ENCODE measurements around the gene TSR3.

Gene TSR3

DNA sequence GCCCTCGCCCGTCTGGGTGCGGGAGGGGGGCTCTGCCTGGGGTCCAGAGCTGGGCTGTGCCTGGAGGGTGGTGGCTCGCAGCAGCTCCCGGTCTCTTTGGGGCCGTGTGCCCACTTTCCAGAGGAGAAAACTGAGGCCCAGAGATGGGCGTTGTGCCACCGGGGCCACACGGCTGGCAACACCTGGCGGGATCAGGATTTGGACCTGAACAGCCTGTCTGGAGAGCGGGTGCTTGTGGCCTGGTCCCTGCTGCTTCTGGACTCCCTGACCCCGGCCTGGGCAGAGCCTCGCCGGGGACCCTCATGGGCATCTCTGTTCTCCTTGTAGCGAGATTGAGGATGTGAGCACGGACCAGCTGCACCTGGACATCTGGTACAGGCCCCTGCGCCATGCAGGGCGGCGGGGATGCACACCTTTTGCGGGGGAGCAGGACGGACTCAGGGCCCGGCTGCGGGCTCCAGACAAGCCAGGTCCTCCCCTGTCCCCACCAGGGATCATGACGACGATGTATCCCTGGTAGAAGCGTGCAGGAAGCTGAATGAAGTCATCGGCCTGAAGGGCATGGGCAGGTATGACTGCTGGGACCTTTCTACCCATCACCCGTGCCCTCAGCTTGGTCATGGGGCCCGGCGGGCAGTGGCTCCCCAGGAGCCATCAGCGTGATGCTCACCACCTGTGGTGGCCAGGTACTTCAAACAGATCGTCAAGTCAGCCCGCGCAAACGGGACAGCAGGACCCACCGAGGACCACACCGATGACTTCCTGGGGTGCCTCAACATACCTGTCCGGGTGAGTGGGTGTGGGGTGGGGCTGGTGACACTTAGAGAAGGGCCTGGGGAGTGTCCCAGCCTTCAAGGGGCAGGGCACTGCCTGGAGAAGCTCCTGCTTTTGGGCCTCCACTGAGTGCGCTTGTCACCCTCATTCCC, 9.9 kb downstream of the TSR3 start:
- TF ChIP-seq CTCF (conservative IDR thresholded peaks at IDR 0.05; ENCODE audit: low read length): no peak
- no peak overlapping the region for H3K4me3 ChIP-seq (ENCODE audit: low read length)
- DNase-seq (ENCODE audit: low read depth): no peak

DNA sequence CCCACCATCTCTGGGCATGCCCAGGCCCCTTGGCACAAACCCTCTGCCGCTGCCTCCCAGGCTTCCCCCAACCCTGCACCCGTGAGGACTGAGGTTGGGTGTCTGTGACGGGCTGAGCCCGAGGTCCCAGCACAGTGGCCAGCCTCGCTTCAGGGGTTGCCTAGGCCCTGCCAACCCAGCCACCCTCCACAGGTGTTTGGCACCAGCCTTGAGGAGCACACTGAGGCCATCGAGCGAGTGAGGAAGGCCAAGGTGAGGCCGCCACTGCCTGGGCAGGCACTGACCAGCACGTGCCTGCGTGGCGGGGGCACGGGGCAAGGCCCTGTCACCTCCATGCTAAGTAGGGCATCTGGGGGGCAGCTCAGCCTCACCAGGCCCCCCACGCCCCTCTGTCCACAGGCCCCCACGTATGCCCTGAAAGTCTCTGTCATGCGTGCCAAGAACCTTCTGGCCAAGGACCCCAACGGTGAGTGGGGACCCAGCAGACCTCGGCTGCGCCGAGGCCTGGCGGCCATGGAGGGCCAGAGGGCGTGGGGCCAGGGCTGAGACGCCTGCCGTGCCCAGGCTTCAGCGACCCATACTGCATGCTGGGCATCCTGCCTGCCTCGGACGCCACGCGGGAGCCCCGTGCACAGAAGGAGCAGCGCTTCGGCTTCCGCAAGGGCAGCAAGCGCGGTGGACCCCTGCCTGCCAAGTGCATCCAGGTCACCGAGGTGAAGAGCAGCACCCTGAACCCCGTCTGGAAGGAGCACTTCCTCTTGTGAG, 10.8 kb downstream of the TSR3 start:
- DNase-seq (ENCODE audit: low read depth): no peak
- no peak overlapping the region for H3K4me3 ChIP-seq (ENCODE audit: low read length)
- TF ChIP-seq CTCF (conservative IDR thresholded peaks at IDR 0.05; ENCODE audit: low read length): no peak

DNA sequence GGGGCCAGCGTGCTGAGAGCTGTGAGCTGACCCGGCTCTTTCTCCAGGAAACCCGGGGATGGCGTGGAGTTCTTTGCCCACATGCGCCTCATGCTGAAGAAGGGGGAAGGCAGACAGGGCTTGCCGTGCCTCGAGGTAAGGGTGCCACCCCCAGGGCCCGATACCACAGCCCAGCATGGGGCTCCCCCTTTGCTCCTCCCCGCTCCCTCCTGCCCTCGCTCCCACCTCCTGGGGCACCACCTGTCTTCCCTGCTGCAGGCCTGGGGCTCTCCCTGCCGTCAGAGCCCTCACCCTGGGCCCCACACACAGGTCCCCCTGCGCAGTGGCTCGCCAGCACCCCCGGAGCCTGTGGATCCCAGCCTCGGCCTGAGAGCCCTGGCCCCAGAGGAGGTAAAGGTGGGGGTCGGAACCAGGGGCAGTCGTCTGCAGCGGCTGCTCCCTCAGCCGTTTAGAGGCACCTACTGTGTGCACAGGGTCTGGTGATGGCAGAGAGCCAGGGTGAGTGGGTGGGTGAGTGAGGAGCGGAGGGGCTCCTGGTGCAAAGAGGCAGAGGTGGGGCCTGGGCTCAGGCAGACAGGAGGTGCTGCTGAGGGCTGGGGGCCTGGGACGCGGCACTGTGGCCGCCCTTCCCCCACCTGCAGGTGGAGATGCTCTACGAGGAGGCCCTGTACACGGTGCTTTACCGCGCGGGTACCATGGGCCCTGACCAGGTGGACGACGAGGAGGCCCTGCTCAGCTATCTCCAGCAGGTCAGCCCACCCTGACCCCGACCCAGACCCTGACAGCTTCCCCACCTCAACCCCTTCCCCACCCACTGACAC, 12.6 kb downstream of the TSR3 start:
- no peak for DNase-seq (ENCODE audit: low read depth)
- no peak for TF ChIP-seq CTCF (conservative IDR thresholded peaks at IDR 0.05; ENCODE audit: low read length)
- H3K4me3 ChIP-seq (ENCODE audit: low read length): no peak overlapping the region

- H3K4me3 ChIP-seq (ENCODE audit: low read length): no peak overlapping the region
- no peak for TF ChIP-seq CTCF (conservative IDR thresholded peaks at IDR 0.05; ENCODE audit: low read length)
- DNase-seq (ENCODE audit: low read depth): no peak
These were observed 13.5 kb downstream of the TSR3 start for GRCh38 chr16:1338119-1338730.

- DNase-seq (ENCODE audit: low read depth): no peak
- no peak overlapping the region for H3K4me3 ChIP-seq (ENCODE audit: low read length)
- no peak for TF ChIP-seq CTCF (conservative IDR thresholded peaks at IDR 0.05; ENCODE audit: low read length)
These were observed 14.2 kb downstream of the TSR3 start for GRCh38 chr16:1337486-1337885.

DNA sequence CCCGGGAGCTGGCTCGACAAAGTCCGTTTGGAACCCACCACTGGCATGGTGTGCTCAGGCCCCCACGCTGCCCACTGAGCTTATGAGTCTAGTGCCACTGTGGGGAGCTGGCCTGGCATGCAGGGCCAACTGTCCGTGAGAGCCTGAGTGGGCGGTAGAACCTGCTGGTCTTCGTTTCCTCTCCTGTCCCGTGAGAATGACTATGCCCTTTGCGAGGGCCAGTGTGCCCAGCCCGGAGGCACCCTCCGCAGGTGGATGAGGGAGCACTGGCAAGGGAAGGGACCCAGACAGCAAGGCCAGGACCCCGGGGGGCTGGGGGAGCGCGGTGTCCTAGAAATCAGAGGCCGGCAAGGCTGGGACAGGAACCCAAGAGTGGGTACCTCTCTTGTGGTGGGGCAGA, 15.1 kb downstream of the TSR3 start:
- DNase-seq (ENCODE audit: low read depth): no peak
- TF ChIP-seq CTCF (conservative IDR thresholded peaks at IDR 0.05; ENCODE audit: low read length): no peak
- no peak overlapping the region for H3K4me3 ChIP-seq (ENCODE audit: low read length)
